CD4-positive, alpha-beta T cell (primary cell): Measurements from ENCODE around the gene OR10H4. TPM values are rescaled to one million over a fixed set of nuclear protein-coding genes. Genes with fewer than 3 reads are reported as not detected.

Experiments
- ATAC-seq: fragments of 200-7000 bp; cut with Tn5 transposase; one replicate; pipeline ENCODE4 v1.10.0; 2022; ENCODE audit warnings: mild to moderate bottlenecking; ENCODE audit not compliant: poor library complexity
- CTCF ChIA-PET: fragments of 350-600 bp; sonication (Branson Sonifier 250); formaldehyde crosslinking; loops from one replicate; lab custom pipeline; 2021; ENCODE audit warnings: antibody characterized with exemption, inconsistent platforms; lab: Charles Lee
- POLR2A ChIA-PET: fragments of 350-600 bp; sonication (Branson Sonifier 250); formaldehyde crosslinking; loops from one replicate; lab custom pipeline; 2021; ENCODE audit warnings: antibody characterized with exemption, inconsistent platforms; lab: Charles Lee
- DNase-seq, 14 experiments: peaks; one replicate each; pipeline ENCODE4 v3.0.0-alpha.2; 2013 to 2020; ENCODE audit warnings: mixed read lengths in 2 of 14
- H3K27ac ChIP-seq, 2 donors: one replicate each; pipeline versions ENCODE4 v1.5.1 to v1.7.0; 2013; ENCODE audit warnings: low read length in 2 of 2, low read depth in 1 of 2, mild to moderate bottlenecking in 1 of 2
- H3K27me3 ChIP-seq, 2 experiments: 1 replicate in 1 of 2; 2 replicates in 1 of 2; pipeline versions ENCODE4 v1.6.1 to v1.7.0; 2013; ENCODE audit warnings: low read length in 2 of 2, control low read depth in 1 of 2, mild to moderate bottlenecking in 1 of 2, moderate library complexity in 1 of 2; ENCODE audit not compliant: insufficient read depth in 2 of 2, control insufficient read depth in 1 of 2
- H3K36me3 ChIP-seq: one replicate; pipeline ENCODE4 v1.6.1; 2013; ENCODE audit warnings: low read length, control low read depth; ENCODE audit not compliant: insufficient read depth
- H3K4me1 ChIP-seq: one replicate; pipeline ENCODE4 v1.6.1; 2013; ENCODE audit warnings: low read length, control low read depth; ENCODE audit not compliant: insufficient read depth
- H3K4me3 ChIP-seq: one replicate; pipeline ENCODE4 v1.5.1; 2013; ENCODE audit warnings: mild to moderate bottlenecking, low read length, moderate library complexity
- H3K9me3 ChIP-seq, 2 experiments: 1 replicate in 1 of 2; 2 replicates in 1 of 2; pipeline versions ENCODE4 v1.6.1 to v1.7.0; 2013; ENCODE audit warnings: low read length in 2 of 2, mild to moderate bottlenecking in 2 of 2, control low read depth in 1 of 2, moderate library complexity in 1 of 2; ENCODE audit not compliant: control insufficient read depth in 1 of 2, insufficient read depth in 1 of 2
- H3K27ac Mint-ChIP-seq: one replicate; pipeline ENCODE4 v1.8.0; 2020; ENCODE audit warnings: mixed read lengths
- H3K27me3 Mint-ChIP-seq: one replicate; pipeline ENCODE4 v1.8.0; 2021; ENCODE audit warnings: mixed read lengths
- H3K36me3 Mint-ChIP-seq: one replicate; pipeline ENCODE4 v1.8.0; 2021; ENCODE audit warnings: low read depth, mixed read lengths
- H3K4me1 Mint-ChIP-seq: one replicate; pipeline ENCODE4 v1.8.0; 2021; ENCODE audit warnings: low read depth, mixed read lengths
- H3K4me3 Mint-ChIP-seq: one replicate; pipeline ENCODE4 v1.8.0; 2020; ENCODE audit warnings: mild to moderate bottlenecking, mixed read lengths
- H3K9me3 Mint-ChIP-seq: one replicate; pipeline ENCODE4 v1.8.0; 2020; ENCODE audit warnings: mixed read lengths
- intact Hi-C, 2 experiments: fragments of 100-400 bp; cut with DNase I in 1 of 2; cut with micrococcal nuclease in 1 of 2; formaldehyde crosslinking; loops; one replicate each; pipeline versions ENCODE4 v1.15.1 to v1.9.0; 2023 to 2025; cut with DNase I, micrococcal nuclease
- total RNA-seq, 174 experiments: library from RNA in 2 of 174; stranded (reverse) in 2 of 174; gene quantifications; one replicate each; pipeline ENCODE4 v1.2.3 and lab custom pipeline; 2021 to 2026
- TF ChIP-seq, protein P1 (sequence below): fragments of 200-600 bp; IDR thresholded peaks from one replicate; pipeline ENCODE4 v1.8.0; 2022; ENCODE audit warnings: antibody characterized with exemption, mild to moderate bottlenecking

Gene OR10H4
- total RNA-seq, 2 experiments from 2014 or later: not detected

DNA sequence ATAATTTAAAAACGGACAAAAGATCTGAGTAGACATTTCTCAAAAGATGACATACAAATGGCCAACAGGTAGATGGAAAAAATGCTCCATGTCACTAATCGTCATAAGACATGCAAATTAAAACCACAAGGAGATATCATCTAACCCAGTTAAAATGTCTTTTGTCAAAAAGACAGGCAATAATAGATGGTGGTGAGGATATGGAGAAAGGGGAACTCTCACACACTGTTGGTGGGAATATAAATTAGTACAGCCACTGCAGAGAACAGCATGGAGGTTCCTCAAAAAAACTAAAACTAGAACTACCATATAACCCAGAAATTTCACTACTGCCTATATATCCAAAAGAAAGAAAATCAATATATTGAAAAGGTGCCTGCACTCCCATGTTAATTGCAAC, 37.9 kb downstream of the OR10H4 start:
- Mint-ChIP-seq H3K27me3 (peaks cover 43% of the 10 kb centered on the region), H3K4me1 (no peaks in the 10 kb centered on the region), H3K9me3 (no peaks in the 10 kb centered on the region), H3K27ac (no peak overlapping the region), H3K4me3 (no peak overlapping the region), H3K36me3 (no peaks in the 10 kb centered on the region)
- no peak for ATAC-seq
- H3K4me1 ChIP-seq: no peaks in the 10 kb centered on the region
- H3K27me3 ChIP-seq: peaks cover 14 to 35% of the 10 kb centered on the region in 2 experiments
- peak in 2 of 14 experiments; percentile 7 to 24 for DNase-seq
- H3K36me3 ChIP-seq: no peaks in the 10 kb centered on the region
- TF ChIP-seq, protein P1, sequence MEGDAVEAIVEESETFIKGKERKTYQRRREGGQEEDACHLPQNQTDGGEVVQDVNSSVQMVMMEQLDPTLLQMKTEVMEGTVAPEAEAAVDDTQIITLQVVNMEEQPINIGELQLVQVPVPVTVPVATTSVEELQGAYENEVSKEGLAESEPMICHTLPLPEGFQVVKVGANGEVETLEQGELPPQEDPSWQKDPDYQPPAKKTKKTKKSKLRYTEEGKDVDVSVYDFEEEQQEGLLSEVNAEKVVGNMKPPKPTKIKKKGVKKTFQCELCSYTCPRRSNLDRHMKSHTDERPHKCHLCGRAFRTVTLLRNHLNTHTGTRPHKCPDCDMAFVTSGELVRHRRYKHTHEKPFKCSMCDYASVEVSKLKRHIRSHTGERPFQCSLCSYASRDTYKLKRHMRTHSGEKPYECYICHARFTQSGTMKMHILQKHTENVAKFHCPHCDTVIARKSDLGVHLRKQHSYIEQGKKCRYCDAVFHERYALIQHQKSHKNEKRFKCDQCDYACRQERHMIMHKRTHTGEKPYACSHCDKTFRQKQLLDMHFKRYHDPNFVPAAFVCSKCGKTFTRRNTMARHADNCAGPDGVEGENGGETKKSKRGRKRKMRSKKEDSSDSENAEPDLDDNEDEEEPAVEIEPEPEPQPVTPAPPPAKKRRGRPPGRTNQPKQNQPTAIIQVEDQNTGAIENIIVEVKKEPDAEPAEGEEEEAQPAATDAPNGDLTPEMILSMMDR: no peak
- ChIA-PET POLR2A (no interaction called here), CTCF (no interaction called here)
- intact Hi-C loops: no loop called here
- H3K27ac ChIP-seq: no peak overlapping the region
- H3K4me3 ChIP-seq: no peak overlapping the region
- peaks cover 5 to 10% of the 10 kb centered on the region in 2 experiments for H3K9me3 ChIP-seq

GRCh38 chr19:15989889-15990288, 41.1 kb downstream of the OR10H4 start:
- Mint-ChIP-seq H3K4me3 (no peak overlapping the region), H3K36me3 (no peaks in the 10 kb centered on the region), H3K27me3 (peaks cover 49% of the 10 kb centered on the region), H3K27ac (no peak overlapping the region), H3K9me3 (no peaks in the 10 kb centered on the region), H3K4me1 (no peaks in the 10 kb centered on the region)
- DNase-seq: no peak
- TF ChIP-seq, protein P1: no peak
- ChIA-PET POLR2A (no interaction called here), CTCF (no interaction called here)
- Histone ChIP-seq H3K4me1 (no peaks in the 10 kb centered on the region), H3K27ac (no peak overlapping the region), H3K4me3 (no peak overlapping the region), H3K36me3 (no peaks in the 10 kb centered on the region), H3K9me3 (no peaks in the 10 kb centered on the region), H3K27me3 (peaks cover 8 to 22% of the 10 kb centered on the region in 2 experiments)
- ATAC-seq: no peak
- intact Hi-C loops: no loop called here

- intact Hi-C loops: no loop called here
- Mint-ChIP-seq H3K36me3 (no peaks in the 10 kb centered on the region), H3K27ac (no peak overlapping the region), H3K4me1 (no peaks in the 10 kb centered on the region), H3K9me3 (no peaks in the 10 kb centered on the region), H3K27me3 (peaks cover 45% of the 10 kb centered on the region), H3K4me3 (no peak overlapping the region)
- TF ChIP-seq, protein P1: no peak
- Histone ChIP-seq H3K4me3 (no peak overlapping the region), H3K27me3 (peaks cover 8 to 22% of the 10 kb centered on the region in 2 experiments), H3K4me1 (no peaks in the 10 kb centered on the region), H3K27ac (no peak overlapping the region), H3K36me3 (no peaks in the 10 kb centered on the region), H3K9me3 (peaks cover 0 to 7% of the 10 kb centered on the region in 2 experiments)
- ChIA-PET CTCF (no interaction called here), POLR2A (no interaction called here)
- ATAC-seq (no peak), DNase-seq (no peak)
Measured at GRCh38 chr19:15991602-15992001, 42.8 kb downstream of the OR10H4 start.
